Muscle of arm (tissue), 12 donors: ENCODE measurements around the gene TGM2. TPM values are rescaled to one million over a fixed set of nuclear protein-coding genes. Genes with fewer than 3 reads are reported as not detected.

Experiments used
- DNase-seq: peaks from one replicate; pipeline ENCODE4 v3.0.0-alpha.2; 2013
- polyA plus RNA-seq, 12 donors: library from polyadenylated mRNA; unstranded; fragments of 120-200 nt; gene quantifications; one replicate each; pipeline ENCODE4 v1.2.1, GENCODE V29; 2013; ENCODE audit not compliant: insufficient read length in 12 of 12

Gene TGM2
- polyA plus RNA-seq, 12 donors: 9.5 to 71.6 (median 12.8) TPM; not detected in 1

DNA sequence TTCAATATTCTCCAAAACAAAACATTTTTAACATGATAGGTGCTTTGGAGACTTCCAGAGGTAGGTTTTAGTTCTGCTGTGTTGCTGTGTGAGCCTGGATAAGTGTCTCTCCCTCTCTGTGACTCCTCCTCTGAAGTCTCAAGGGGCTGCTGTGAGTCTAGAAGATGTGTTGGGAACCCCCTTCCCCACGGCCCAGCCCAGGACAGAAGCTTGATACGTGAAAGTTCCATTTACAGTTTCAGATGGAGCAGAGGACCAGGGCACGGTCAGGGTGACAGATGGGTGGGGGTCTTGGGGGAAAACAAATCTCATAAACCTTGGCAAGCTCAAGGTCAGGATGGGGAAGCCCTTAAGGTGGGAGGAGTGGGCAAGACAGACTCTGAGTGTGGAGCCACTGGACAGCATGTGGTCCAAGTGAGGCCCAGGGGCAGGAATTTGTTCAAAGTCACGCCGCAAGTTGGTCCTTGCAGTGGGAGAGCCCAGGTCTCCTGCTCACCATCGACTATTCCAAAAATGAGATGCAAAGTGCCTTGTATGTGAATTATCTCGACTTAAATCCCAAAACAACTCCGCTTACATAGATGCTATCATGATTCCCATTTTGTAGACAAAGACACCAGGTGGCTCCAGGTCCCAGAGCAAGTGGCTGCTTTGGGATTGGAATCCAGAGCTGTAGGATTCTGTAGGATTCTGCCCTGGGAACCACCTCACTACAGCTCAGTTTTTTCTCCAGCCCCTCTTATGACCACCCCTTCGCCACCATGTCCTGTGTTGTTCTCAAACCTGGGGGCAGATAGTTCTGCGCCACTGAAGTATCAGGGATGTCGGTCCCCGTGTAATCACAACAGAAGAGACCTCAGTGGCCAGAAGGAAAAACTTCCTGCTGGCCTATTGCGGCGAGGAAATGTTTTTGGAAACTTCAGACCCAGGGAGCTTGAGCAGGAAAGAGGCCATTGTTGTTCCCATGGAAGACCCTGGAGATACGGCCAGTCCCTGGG, 1.9 kb downstream of the TGM2 start:
- no peak for DNase-seq

- no peak for DNase-seq
Measured at GRCh38 chr20:38162149-38162548, 2.9 kb downstream of the TGM2 start.

- DNase-seq: no peak
Measured at GRCh38 chr20:38161412-38161774, 3.7 kb downstream of the TGM2 start.

DNA sequence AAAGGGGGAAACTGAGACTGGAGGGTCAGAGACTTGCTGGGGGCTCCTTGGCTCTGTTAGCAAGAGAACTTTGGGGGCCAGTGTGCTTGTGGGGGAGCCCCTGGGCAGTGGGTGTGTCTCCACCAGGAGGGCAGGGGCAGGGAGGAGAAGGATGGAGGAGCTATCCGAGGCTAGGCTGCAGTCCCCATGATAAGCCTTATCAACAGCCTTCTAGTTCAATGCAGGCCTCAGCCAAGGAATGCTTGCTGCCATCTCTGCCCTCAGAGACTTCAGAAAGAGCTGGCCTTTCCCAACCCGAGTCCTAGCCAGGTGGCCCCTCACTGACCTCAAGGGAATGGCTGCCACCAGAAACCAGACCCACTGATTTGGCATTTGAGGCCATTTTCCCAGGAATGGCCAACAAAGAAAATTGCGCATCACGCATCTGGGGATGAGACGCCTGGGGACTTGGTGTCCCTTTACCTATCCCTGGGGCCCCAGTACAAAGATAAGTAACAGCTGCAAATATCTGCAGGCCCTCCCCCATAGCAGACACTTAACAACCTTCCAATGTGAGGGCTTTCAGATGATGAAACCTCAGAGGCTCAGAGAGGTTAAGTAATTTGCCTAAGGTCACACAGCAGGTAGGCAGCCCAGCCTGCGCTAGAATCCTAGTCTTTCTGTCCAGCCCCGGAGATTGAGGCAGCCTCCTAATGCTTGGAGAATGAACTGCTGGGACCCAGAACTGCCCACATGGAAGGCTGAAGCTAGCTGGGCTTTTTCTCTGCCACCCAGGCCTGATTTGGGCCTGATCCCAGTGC, 4.9 kb downstream of the TGM2 start:
- DNase-seq: no peak

DNA sequence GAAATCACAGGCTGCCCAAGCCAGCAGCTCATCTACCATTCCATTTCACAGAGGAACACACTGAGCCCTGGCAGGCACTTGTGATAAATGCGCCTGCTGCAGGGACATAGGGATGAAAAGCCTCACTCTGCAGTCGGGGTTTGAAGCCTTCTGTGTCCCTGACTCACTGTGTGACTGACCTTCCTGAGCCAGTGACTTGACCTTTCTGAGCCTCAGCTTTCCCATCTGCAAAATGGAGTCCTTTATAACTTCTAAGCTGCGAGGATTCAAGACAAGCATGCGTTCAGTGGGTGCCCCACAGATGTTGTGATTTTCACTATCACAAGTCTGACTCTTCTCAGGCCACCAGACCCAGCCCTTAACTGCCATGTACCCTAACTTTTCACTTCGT, 5.5 kb downstream of the TGM2 start:
- DNase-seq: no peak

GRCh38 chr20:38158701-38159351, 6.2 kb downstream of the TGM2 start:
- no peak for DNase-seq

GRCh38 chr20:38157635-38158495, 7.2 kb downstream of the TGM2 start:
- no peak for DNase-seq

- no peak for DNase-seq
Measured at GRCh38 chr20:38156888-38157634, 8.0 kb downstream of the TGM2 start.

DNA sequence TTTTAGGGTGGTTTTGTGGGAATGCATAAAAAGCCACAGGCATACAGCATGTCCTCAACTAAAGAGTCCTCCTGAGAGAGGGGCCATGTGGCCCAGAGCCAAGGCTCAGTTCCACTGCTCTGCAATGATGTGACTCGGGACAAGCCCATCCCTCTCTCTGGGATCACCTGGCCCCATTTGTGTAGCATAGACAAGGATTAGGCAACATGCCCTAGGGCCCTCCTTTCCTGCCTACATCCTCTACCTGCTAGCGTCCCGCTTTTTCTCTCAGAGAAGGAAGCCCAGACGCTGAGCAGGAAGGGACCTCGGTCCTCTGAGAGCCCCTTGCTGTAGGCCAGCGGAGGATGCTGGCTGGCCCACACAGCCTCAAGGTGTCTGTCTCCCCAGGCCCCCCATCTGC, 8.8 kb downstream of the TGM2 start:
- no peak for DNase-seq

DNA sequence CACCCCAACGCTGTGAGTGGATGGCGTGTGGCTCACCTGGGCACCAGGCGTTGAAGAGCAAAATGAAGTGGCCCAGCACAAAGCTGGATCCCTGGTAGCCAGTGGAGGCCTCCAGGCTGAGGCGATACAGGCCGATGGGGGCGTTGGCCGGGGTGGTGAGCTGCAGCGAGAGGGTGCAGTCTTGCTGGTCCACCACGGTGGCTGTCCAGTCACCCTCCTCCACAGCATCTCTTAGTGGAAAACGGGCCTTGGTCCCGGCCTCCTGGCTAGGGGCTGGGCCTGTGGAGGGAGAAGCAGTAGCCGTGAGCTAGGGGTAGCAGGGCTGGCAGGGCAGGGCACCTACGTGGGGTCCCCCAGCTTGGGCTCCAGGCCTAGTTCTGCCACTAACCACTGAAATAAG, 9.3 kb downstream of the TGM2 start:
- DNase-seq: no peak

GRCh38 chr20:38153401-38153800, 11.7 kb downstream of the TGM2 start:
- DNase-seq: no peak

- DNase-seq: no peak
Measured at GRCh38 chr20:38152621-38153221, 12.3 kb downstream of the TGM2 start.

- DNase-seq: no peak
Measured at GRCh38 chr20:38152175-38152620, 12.9 kb downstream of the TGM2 start.

- no peak for DNase-seq
Measured at GRCh38 chr20:38151455-38151854, 13.6 kb downstream of the TGM2 start.

GRCh38 chr20:38150335-38151170, 14.5 kb downstream of the TGM2 start:
- DNase-seq: no peak

- DNase-seq: no peak
Measured at GRCh38 chr20:38148328-38149102, 16.6 kb downstream of the TGM2 start.

DNA sequence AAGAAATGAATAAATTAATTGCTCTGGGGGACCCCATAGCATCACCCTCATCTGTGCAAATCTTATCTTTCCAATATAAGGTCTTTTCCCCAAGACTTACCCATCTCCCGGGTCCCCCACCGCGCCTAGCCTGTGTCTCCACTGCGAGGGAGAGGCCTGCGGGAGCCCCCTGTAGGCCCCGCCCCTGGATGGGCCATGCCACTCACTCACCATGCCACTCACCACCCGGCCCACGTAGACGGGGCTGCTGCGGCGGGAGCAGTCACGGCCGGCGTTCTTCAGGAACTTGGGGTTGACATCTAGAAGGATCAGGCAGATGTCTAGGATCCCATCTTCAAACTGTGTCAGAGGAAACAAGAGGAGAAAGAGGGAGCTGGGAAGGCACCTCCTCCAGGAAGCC, 17.3 kb downstream of the TGM2 start:
- DNase-seq: no peak

- no peak for DNase-seq
Measured at GRCh38 chr20:38147163-38147562, 17.9 kb downstream of the TGM2 start.
